HepG2 (cell line): ENCODE results near the gene FALEC. TPM values are rescaled to one million over a fixed set of nuclear protein-coding genes. Genes with fewer than 3 reads are reported as not detected.
A peak's percentile ranks its signal among the peaks of the same experiment; 100 is the strongest.

Source experiments
- ATAC-seq: fragments of 200-7000 bp; cut with Tn5 transposase; 3 replicates; pipeline ENCODE4 v1.9.1; 2020; ENCODE audit warnings: mild to moderate bottlenecking, moderate library complexity
- BruUV-seq: library from RNA; stranded (reverse); fragments of 400-500 nt; replicated peaks from 2 replicates; lab custom pipeline; 2021; lab: Mats Ljungman, UMichigan
- CTCF ChIA-PET: fragments of 300-600 bp; formaldehyde crosslinking; extraction: SDS; loops from one replicate; lab custom pipeline; 2021; ENCODE audit warnings: low total read pairs, inconsistent platforms, low intra/inter-chr PET ratio; lab: Yijun Ruan, JAX
- POLR2A ChIA-PET: fragments of 350-600 bp; sonication (Branson Sonifier 250); formaldehyde crosslinking; loops from one replicate; lab custom pipeline; 2020; ENCODE audit warnings: antibody characterized with exemption, inconsistent platforms; lab: Yijun Ruan, JAX
- DNase-seq: peaks from one replicate; pipeline ENCODE4 v3.0.0-alpha.2; 2015; ENCODE audit warnings: low spot score
- FAIRE-seq: peaks from 3 replicates; lab custom pipeline; 2011; peaks lifted over from hg19 to GRCh38; lab: Jason Lieb, UNC
- H2AFZ ChIP-seq: one replicate; pipeline ENCODE4 v1.6.1; 2011; ENCODE audit warnings: low read length, inconsistent platforms
- H3K27ac ChIP-seq: fragments of 300-600 bp; 3 replicates; pipeline ENCODE4 v1.8.0; 2011; ENCODE audit warnings: mixed run types, mild to moderate bottlenecking, mixed read lengths, low read length, inconsistent platforms; ENCODE audit not compliant: insufficient read depth; ENCODE audit errors: extremely low read length
- H3K27me3 ChIP-seq, 2 experiments: fragments of 200-600 bp in 1 of 2; 2 replicates in 1 of 2; 3 replicates in 1 of 2; pipeline versions ENCODE4 v1.6.0 to v1.8.0; 2011; ENCODE audit warnings: low read length in 2 of 2, mild to moderate bottlenecking in 2 of 2, moderate library complexity in 2 of 2, inconsistent platforms in 1 of 2; ENCODE audit not compliant: insufficient read depth in 2 of 2, control insufficient read depth in 1 of 2
- H3K36me3 ChIP-seq, 2 experiments: fragments of 200-600 bp in 1 of 2; replicated peaks in 1 of 2; 2 replicates in 1 of 2; 3 replicates in 1 of 2; pipeline versions ENCODE4 v1.5.1 to v1.8.0; 2011; ENCODE audit warnings: low read length in 2 of 2, inconsistent platforms in 1 of 2; ENCODE audit not compliant: insufficient read depth in 2 of 2, control insufficient read depth in 1 of 2
- H3K4me1 ChIP-seq: 2 replicates; pipeline ENCODE4 v1.5.1; 2012; ENCODE audit warnings: low read length, inconsistent platforms; ENCODE audit not compliant: insufficient read depth
- H3K4me2 ChIP-seq: 2 replicates; pipeline ENCODE4 v1.6.0; 2011; ENCODE audit warnings: low read depth, low read length, inconsistent platforms
- H3K4me3 ChIP-seq, 3 experiments: fragments of 200-600 bp in 1 of 3; sonication (generic), shearing (Covaris generic) in 1 of 3; replicated peaks in 1 of 3; 2 replicates each; pipeline ENCODE4 v1.5.1; 2011 to 2016; ENCODE audit warnings: low read length in 3 of 3, inconsistent platforms in 2 of 3, low read depth in 2 of 3, mild to moderate bottlenecking in 2 of 3, control low read depth in 1 of 3, mixed read lengths in 1 of 3; ENCODE audit not compliant: insufficient read depth in 1 of 3
- H3K79me2 ChIP-seq: one replicate; pipeline ENCODE4 v1.6.1; 2011; ENCODE audit warnings: low read length, inconsistent platforms; ENCODE audit not compliant: insufficient read depth
- H3K9ac ChIP-seq: 2 replicates; pipeline ENCODE4 v1.6.0; 2011; ENCODE audit warnings: mild to moderate bottlenecking, low read depth, low read length, inconsistent platforms; ENCODE audit not compliant: insufficient read depth
- H3K9me3 ChIP-seq: 2 replicates; pipeline ENCODE4 v1.5.1; 2012; ENCODE audit warnings: mild to moderate bottlenecking, low read length
- H4K20me1 ChIP-seq: 2 replicates; pipeline ENCODE4 v1.6.0; 2011; ENCODE audit warnings: inconsistent platforms, mild to moderate bottlenecking, low read length, moderate library complexity; ENCODE audit not compliant: insufficient read depth
- ARID4A ChIP-seq: sonication (generic); formaldehyde crosslinking; IDR thresholded peaks from 2 replicates; pipeline ENCODE4 v1.5.0; 2020; ENCODE audit warnings: mild to moderate bottlenecking, missing genetic modification reagents, borderline replicate concordance
- BRCA1 ChIP-seq: sonication (generic); formaldehyde crosslinking; IDR thresholded peaks from 2 replicates; pipeline ENCODE4 v1.4.0; 2020; ENCODE audit warnings: missing genetic modification reagents
- HMG20A ChIP-seq: IDR thresholded peaks from 2 replicates; pipeline ENCODE4 v1.6.1; 2016; ENCODE audit warnings: borderline replicate concordance
- HMGA1 ChIP-seq: sonication (generic); formaldehyde crosslinking; conservative IDR thresholded peaks from 2 replicates; pipeline ENCODE4 v1.4.0; 2020; ENCODE audit warnings: missing genetic modification reagents
- MED13 ChIP-seq: sonication (generic); formaldehyde crosslinking; IDR thresholded peaks from 2 replicates; pipeline ENCODE4 v1.5.0; 2020; ENCODE audit warnings: missing genetic modification reagents
- NR2F1 ChIP-seq, 2 experiments: fragments of 450-650 bp in 1 of 2; formaldehyde crosslinking in 1 of 2; IDR thresholded peaks; 2 replicates each; pipeline versions ENCODE4 v1.5.0 to v1.6.1; 2016 to 2020; ENCODE audit warnings: mild to moderate bottlenecking in 1 of 2, missing compliant biosample characterization in 1 of 2, missing genetic modification reagents in 1 of 2, moderate library complexity in 1 of 2
- NR2F2 ChIP-seq: IDR thresholded peaks from 2 replicates; pipeline ENCODE4 v1.6.1; 2012; ENCODE audit warnings: low read depth, inconsistent platforms, borderline replicate concordance
- PHF20 ChIP-seq: sonication (generic); formaldehyde crosslinking; IDR thresholded peaks from 2 replicates; pipeline ENCODE4 v1.5.0; 2020; ENCODE audit warnings: mild to moderate bottlenecking, missing genetic modification reagents
- SIX4 ChIP-seq: sonication (generic); formaldehyde crosslinking; IDR thresholded peaks from 2 replicates; pipeline ENCODE4 v1.4.0; 2020; ENCODE audit warnings: missing genetic modification reagents
- ZNF768 ChIP-seq: sonication (generic); formaldehyde crosslinking; IDR thresholded peaks from 2 replicates; pipeline ENCODE4 v1.4.0; 2020; ENCODE audit warnings: missing genetic modification reagents
- ZNF891 ChIP-seq: sonication (generic); formaldehyde crosslinking; IDR thresholded peaks from 2 replicates; pipeline ENCODE4 v1.5.0; 2020; ENCODE audit warnings: mild to moderate bottlenecking, missing genetic modification reagents
- WGBS: methylation state at CpG from one replicate; pipeline ENCODE4 v1.1.6; 2017; ENCODE audit warnings: low lambda C conversion rate; 5-methylcytosine and 5-hydroxymethylcytosine counted together
- in situ Hi-C: cut with HindIII; loops from 2 replicates; pipeline ENCODE4 v1.10.0; 2017; ENCODE audit warnings: low pct_unique_long_range_greater_than_20kb; ENCODE audit not compliant: extremely low pct_ligation_motif_present
- intact Hi-C: fragments of 100-400 bp; cut with micrococcal nuclease; formaldehyde crosslinking; loops from one replicate; pipeline ENCODE4 v1.10.0; 2022; ENCODE audit not compliant: unreplicated experiment
- polyA plus RNA-seq, 8 experiments: library from polyadenylated mRNA; depleted of rRNA in 3 of 8; stranded (reverse) in 7 of 8; unstranded in 1 of 8; fragments of >200 nt; fragmentation: Illumina TruSeq in 4 of 8; extraction: Trizol in 4 of 8; gene quantifications; 2 replicates each; pipeline versions ENCODE4 v1.2.1 to v1.2.3, GENCODE V29; 2011 to 2016; ENCODE audit warnings: low read depth in 4 of 8, missing spikeins in 1 of 8, mixed read lengths in 1 of 8; ENCODE audit not compliant: insufficient read depth in 1 of 8
- total RNA-seq, 5 experiments: library from RNA; depleted of rRNA; stranded (reverse); fragments of >200 nt; fragmentation: Illumina TruSeq; extraction: Trizol; gene quantifications; 2 replicates each; pipeline ENCODE4 v1.2.3, GENCODE V29; 2016; ENCODE audit warnings: low read depth in 1 of 5
- TF ChIP-seq, protein P1 (sequence below): sonication (generic); formaldehyde crosslinking; conservative IDR thresholded peaks from 2 replicates; pipeline ENCODE4 v1.4.0; 2020; ENCODE audit warnings: missing genetic modification reagents
- TF ChIP-seq, protein P2 (sequence below), 2 experiments: fragments of 450-650 bp in 1 of 2; sonication (generic) in 1 of 2; formaldehyde crosslinking; IDR thresholded peaks; 2 replicates each; pipeline versions ENCODE4 v1.5.0 to v1.8.0; 2020 to 2022; ENCODE audit warnings: mild to moderate bottlenecking in 1 of 2, missing genetic modification reagents in 1 of 2
- TF ChIP-seq, protein P3 (sequence below): sonication (generic); formaldehyde crosslinking; IDR thresholded peaks from 2 replicates; pipeline ENCODE4 v1.5.1; 2020; ENCODE audit warnings: missing genetic modification reagents, mild to moderate bottlenecking, borderline replicate concordance

Gene FALEC
- total and polyA plus RNA-seq, 2 of the 13 experiments (the other 11 are each of a cell fraction or from before 2014, with no cell fraction given): 0.33 to 0.71 TPM

GRCh38 chr1:150532860-150533259 lies 17.3 kb downstream of the FALEC start:
- no peak for DNase-seq
- Histone ChIP-seq H3K4me3 (peak overlapping the region; percentile 32 to 60 (median 42)), H3K36me3 (no peaks in the 10 kb centered on the region), H3K9me3 (no peaks in the 10 kb centered on the region), H3K79me2 (no peaks in the 10 kb centered on the region), H3K27me3 (no peaks in the 10 kb centered on the region), H3K4me2 (peak overlapping the region; percentile 91), H3K9ac (peak overlapping the region; percentile 63), H2AFZ (peak overlapping the region; percentile 16), H4K20me1 (no peaks in the 10 kb centered on the region), H3K4me1 (peaks cover 91% of the 10 kb centered on the region), H3K27ac (peak overlapping the region; percentile 87)
- ATAC-seq: peak; percentile 18
- POLR2A ChIA-PET: interaction anchor here (1.0 to 4.6 kb wide), 20 partner anchors 11 to 474 kb away, joined by 3 to 78 read pairs (median 5); partner anchors contain the start of genes ADAMTSL4, ENSA, FALEC and MCL1
- intact Hi-C loops (loop anchor here (1.0 kb wide), 4 partner anchors 18 to 69 kb away; partner anchors contain the start of genes FALEC and TARS2), in situ Hi-C loops (loop anchor here (5.0 to 10.0 kb wide), 2 partner anchors 46 to 278 kb away; partner anchors contain the start of genes CA14 and TARS2)
- CTCF ChIA-PET: interaction anchor here (2.5 kb wide), 1 partner anchor 69 kb away, joined by 18 read pairs; no protein-coding TSS in a partner anchor
- 16% methylated on average over 5 of the region's 5 CpGs for WGBS
- TSS peak; percentile 85 for BruUV-seq
- no peak for FAIRE-seq
- TF ChIP-seq NR2F2 (no peak), MED13 (CRISPR knock-in tag) (no peak), PHF20 (CRISPR knock-in tag) (no peak), BRCA1 (CRISPR knock-in tag) (no peak), NR2F1 (CRISPR knock-in tag; IDR thresholded peaks at IDR 0.05) (no peak), SIX4 (CRISPR knock-in tag) (no peak), ZNF891 (CRISPR knock-in tag) (peak; percentile 47; the same call in 1 of the 2 replicates), ARID4A (peak; percentile 11; the same call in 1 of the 2 replicates), HMG20A (CRISPR knock-in tag) (no peak), HMGA1 (no peak), ZNF768 (CRISPR knock-in tag) (peak; percentile 68; the same call in 1 of the 2 replicates)
- TF ChIP-seq, protein P1, sequence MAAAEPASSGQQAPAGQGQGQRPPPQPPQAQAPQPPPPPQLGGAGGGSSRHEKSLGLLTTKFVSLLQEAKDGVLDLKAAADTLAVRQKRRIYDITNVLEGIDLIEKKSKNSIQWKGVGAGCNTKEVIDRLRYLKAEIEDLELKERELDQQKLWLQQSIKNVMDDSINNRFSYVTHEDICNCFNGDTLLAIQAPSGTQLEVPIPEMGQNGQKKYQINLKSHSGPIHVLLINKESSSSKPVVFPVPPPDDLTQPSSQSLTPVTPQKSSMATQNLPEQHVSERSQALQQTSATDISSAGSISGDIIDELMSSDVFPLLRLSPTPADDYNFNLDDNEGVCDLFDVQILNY (CRISPR knock-in tag): no peak
- TF ChIP-seq, protein P2, sequence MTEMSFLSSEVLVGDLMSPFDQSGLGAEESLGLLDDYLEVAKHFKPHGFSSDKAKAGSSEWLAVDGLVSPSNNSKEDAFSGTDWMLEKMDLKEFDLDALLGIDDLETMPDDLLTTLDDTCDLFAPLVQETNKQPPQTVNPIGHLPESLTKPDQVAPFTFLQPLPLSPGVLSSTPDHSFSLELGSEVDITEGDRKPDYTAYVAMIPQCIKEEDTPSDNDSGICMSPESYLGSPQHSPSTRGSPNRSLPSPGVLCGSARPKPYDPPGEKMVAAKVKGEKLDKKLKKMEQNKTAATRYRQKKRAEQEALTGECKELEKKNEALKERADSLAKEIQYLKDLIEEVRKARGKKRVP (CRISPR knock-in tag; IDR thresholded peaks at IDR 0.05): 0 out of 4 replicates have a peak, but pooled peaks of 1 of the 2 experiments have one; percentile 18
- TF ChIP-seq, protein P3, sequence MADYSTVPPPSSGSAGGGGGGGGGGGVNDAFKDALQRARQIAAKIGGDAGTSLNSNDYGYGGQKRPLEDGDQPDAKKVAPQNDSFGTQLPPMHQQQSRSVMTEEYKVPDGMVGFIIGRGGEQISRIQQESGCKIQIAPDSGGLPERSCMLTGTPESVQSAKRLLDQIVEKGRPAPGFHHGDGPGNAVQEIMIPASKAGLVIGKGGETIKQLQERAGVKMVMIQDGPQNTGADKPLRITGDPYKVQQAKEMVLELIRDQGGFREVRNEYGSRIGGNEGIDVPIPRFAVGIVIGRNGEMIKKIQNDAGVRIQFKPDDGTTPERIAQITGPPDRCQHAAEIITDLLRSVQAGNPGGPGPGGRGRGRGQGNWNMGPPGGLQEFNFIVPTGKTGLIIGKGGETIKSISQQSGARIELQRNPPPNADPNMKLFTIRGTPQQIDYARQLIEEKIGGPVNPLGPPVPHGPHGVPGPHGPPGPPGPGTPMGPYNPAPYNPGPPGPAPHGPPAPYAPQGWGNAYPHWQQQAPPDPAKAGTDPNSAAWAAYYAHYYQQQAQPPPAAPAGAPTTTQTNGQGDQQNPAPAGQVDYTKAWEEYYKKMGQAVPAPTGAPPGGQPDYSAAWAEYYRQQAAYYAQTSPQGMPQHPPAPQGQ (CRISPR knock-in tag): no peak
